Fibroblast of lung (primary cell): Measurements from ENCODE around the gene FLT3.

ENCODE experiments used
- CTCF ChIP-seq, 2 donors: IDR thresholded peaks in 1 of 2; conservative IDR thresholded peaks in 1 of 2; 1 replicate in 1 of 2; 2 replicates in 1 of 2; pipeline ENCODE4 v1.5.1; 2011 to 2012; ENCODE audit warnings: low read length in 2 of 2, control low read depth in 1 of 2, inconsistent platforms in 1 of 2, low read depth in 1 of 2, mild to moderate bottlenecking in 1 of 2
- EZH2 ChIP-seq: IDR thresholded peaks from 2 replicates; pipeline ENCODE4 v1.5.1; 2012; ENCODE audit warnings: low read length, control low read depth, mild to moderate bottlenecking; ENCODE audit errors: missing control alignments

- TF ChIP-seq CTCF (conservative IDR thresholded peaks at IDR 0.05 in 1 of 2, IDR thresholded peaks at IDR 0.05 in 1 of 2; ENCODE audit: low read depth in 1 of 2, low read length in 2 of 2) (no peak), EZH2 (no peak)
Observed at GRCh38 chr13:28131646-28132045, 31.3 kb upstream of the FLT3 start.
